Measurements from ENCODE around the gene EBF3.
"Not testable (repeated sequence)": the region's sequence is repeated elsewhere in the genome, so short reads cannot be mapped to it uniquely, and the experiment has no call there.

EBF3 gene

GRCh38 chr10:129927351-129928120 lies 36.5 kb downstream of the EBF3 start:
- no peak for DNase-seq

GRCh38 chr10:129926066-129927055 lies 37.7 kb downstream of the EBF3 start:
- no peak for DNase-seq

GRCh38 chr10:129924375-129925085 lies 39.5 kb downstream of the EBF3 start:
- no peak for DNase-seq

GRCh38 chr10:129922598-129923123 lies 41.4 kb downstream of the EBF3 start:
- DNase-seq, result no peak

- no peak for DNase-seq
Measured at GRCh38 chr10:129921801-129922597, 42.1 kb downstream of the EBF3 start.

GRCh38 chr10:129921065-129921670 lies 42.9 kb downstream of the EBF3 start:
- DNase-seq, result no peak

GRCh38 chr10:129920187-129920586 lies 43.9 kb downstream of the EBF3 start:
- not testable (repeated sequence) for DNase-seq

GRCh38 chr10:129919358-129919757 lies 44.7 kb downstream of the EBF3 start:
- no peak for DNase-seq

- DNase-seq, result no peak
Measured at GRCh38 chr10:129918836-129919235, 45.2 kb downstream of the EBF3 start.

GRCh38 chr10:129918401-129918800 lies 45.7 kb downstream of the EBF3 start:
- no peak for DNase-seq

GRCh38 chr10:129917936-129918335 lies 46.1 kb downstream of the EBF3 start:
- no peak for DNase-seq

- DNase-seq, result no peak
Measured at GRCh38 chr10:129916506-129916995, 47.5 kb downstream of the EBF3 start.

GRCh38 chr10:129915526-129916378 lies 48.3 kb downstream of the EBF3 start:
- no peak for DNase-seq

- no peak for DNase-seq
Measured at GRCh38 chr10:129914960-129915359, 49.1 kb downstream of the EBF3 start.

GRCh38 chr10:129914153-129914855 lies 49.8 kb downstream of the EBF3 start:
- DNase-seq, result no peak

- DNase-seq, result no peak
Measured at GRCh38 chr10:129912986-129913695, 50.9 kb downstream of the EBF3 start.

GRCh38 chr10:129912166-129912917 lies 51.7 kb downstream of the EBF3 start:
- DNase-seq, result no peak

GRCh38 chr10:129911451-129912165 lies 52.5 kb downstream of the EBF3 start:
- DNase-seq, result no peak
